ENCODE results near the gene ATP1A1.

ATP1A1 gene

DNA sequence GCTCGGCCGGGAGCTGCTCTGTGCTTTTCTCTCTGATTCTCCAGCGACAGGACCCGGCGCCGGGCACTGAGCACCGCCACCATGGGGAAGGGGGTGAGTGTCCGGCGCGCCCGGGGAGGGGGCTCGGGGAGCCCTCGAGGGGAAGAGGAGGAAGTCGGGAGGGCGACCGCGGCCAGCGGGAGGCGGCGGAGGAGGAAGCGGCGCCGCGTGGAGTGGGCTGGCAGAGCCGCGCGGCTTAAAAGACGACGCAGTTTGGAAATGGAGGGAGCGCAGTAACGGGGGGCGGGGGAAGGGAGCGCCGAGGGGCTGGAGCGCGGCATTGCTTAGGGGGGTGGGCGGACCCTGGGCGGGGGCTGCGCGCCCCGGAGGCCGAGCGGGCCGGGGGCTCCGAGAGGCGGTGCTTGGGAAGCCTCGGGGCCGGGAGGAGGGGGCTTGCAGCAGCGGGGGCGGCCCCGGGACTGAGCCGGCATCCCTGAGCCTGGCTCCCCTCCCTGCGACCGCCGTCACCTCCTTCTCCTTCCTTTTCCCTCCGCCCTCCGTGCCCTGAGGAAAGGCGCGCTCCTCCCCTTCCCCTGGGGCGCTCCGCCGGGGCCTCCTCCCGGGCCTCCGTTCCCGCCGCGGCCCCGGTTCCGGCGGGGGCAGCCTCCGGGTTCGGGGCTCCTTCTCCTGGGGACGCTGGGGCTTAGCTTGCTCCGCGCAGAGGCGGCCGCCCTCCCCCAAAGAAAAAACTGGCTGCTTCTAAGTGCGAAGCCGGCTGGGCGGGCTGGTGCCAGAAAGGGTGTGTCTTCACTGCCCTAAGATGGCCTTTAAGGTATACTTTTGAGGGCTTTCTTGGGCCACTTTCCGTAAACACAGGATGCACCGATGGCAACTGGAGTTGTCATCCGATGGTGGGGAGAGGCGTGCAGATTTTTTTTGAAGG, 648 bp downstream of the ATP1A1 start:
- peak; percentile 44 to 52 for DNase-seq

- DNase-seq, result peak in 1 of 2 donors; percentile 14
Measured at GRCh38 chr1:116374353-116375147, 1.5 kb downstream of the ATP1A1 start.

DNA sequence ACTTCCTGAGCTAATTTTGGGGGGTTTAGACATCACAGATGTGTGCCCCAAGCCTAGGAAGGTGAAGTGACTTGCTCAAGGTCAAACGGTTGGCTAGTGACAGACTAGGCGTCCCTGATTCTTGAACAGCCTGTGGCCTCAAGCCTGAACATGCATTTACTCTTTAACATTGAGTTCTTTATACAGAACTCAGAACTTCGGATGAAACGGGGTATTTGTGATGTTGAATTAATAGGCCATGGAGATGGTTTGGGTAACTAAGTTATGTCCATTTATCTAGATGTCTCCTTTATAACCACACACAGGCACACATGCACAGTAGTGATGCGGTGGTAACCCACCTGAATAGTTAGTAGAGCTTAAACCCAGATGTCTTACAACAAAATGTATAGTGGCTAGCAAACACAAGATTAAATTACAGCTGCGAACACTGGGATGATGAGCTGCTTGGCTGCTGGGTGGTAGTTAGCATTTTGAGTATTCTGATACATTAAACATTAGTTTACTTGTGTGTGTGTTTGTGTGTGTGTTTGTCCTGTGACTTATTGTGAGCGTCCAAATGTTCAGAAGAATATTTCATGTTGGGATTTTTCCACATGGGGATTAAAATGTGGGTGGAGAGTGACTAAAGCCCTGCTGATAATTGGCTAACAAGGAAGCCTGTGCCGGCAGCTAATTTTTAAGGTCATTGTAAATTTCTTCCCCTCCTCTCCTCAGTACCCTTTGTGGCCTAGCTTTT, 2.3 kb downstream of the ATP1A1 start:
- DNase-seq, result no peak

DNA sequence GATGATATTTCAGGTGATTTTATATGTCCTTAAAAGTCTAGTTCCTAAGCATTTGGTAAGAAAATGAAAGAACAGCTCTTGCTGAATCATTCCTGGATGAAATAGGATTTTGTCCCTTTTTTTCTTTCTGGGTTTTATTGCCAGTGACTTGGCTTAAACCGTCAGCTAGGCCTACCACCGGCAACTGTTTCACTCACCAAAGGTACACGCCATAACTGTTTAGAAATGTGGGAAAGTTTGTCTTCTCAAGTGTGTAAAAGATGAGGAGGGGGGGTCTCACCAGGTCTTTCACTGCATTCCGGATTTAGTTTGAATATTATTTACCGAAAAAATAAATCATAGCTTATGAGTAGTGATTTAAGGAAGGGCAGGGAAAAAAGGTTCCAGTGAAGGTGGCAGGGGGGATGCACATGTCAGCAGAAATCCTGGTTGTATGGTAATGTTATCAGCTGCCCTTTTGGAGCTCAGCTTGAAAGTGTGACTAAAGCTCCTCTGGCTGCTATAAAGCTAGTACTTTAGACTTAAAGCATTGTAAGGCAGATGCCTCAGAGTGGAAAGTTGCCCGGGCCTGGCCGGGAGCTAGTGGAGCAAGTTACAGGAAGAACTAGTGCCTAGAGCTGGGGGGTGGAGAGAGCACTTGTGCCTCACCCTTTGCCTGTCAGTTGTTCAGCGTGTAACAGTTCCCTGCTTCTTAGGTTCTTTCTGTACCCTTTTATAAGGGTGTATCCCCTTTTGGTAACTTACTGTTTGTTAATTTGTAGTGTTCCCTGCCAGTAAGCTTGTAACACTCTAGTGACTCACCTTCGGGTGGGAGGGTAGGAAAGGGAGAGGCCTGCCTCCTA, 3.1 kb downstream of the ATP1A1 start:
- peak; percentile 45 to 51 for DNase-seq

DNA sequence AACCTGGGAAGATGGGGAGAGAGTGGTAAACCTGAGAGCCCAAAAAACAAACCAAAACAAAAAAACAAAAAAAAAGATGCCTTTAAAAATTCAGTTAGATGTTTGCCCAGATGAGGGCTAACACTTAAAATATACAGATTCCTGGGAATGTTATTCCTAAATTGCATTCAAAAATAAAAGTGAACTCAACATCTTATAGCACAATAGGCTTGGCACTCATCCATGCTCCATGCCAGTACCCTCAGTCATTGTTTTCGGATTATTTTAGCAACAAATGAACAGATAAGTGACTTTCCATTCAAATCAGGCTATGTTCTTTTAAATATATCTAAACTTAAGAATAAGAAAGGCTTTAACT, 3.7 kb downstream of the ATP1A1 start:
- no peak for DNase-seq

DNA sequence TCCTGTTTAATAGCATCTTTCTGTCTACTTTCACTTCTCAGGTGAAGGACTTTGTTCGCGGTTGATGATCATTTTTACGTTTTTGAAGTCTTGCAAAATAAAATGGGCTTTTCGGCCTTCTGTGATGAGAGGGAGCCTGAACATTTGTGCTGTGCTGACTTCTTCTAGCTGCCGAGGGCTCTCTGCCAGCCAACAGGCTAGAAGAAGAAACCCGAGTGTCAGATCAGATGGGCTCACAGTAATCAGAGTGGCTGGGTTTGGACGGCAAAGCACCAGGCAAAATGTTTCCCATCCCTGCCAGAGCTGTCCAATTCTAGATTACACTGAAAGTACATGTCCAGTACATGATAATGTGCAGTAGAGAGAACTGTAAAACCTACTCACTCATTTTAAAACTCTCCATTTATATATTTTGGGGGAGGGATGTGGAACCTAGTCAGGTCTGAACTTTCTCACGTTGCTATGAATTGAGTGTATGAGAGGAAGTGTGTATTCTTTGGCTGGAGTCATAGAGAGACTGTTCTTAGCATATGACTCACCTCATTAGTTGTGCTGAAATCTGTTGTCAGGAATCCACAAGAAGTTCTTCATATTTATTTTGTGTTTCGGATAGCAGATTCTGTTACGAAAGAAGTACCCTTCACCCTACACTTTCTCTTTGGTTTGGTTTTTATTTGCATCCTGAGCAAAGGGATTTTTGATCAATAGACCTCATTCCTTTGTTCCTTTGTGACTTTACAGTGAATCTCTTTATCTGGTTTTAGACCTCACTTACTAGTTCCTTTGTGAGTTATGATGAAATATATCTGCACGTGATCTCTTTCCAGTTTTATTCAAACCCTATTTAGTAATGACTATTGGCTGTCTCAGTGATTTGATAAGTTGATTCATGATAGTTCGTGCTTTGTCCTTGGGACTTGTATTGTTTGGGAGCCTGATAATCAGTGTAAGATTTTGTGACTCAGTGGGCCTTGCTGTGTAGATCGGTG, 4.8 kb downstream of the ATP1A1 start:
- peak in 1 of 2 donors; percentile 26 for DNase-seq

DNA sequence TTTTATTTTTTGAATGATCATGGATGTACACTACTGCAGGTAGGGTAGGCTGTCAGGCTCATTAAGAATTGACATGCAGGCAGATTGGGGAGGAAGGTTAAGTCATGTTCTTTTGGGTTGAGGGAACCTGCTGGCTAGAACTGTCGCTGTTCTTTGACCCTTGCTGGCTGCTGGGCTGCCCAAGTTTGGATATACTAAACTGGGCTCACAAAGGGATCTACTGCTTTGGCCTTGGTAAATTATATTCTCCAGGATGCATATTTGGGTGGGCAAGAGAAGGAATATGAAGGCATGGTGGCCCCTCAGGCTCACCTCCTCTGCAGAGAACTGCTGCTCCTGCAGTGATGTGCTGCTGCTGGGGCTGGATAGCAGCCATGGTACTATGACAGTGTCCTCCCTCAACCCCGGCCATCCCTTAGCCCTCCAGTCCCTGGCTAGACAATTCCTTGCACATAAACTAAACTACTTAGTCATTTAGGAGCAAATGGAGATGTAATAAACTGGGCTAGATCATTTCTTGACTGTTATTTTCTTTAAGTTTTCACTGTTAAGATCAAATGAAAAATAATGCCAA, 6.1 kb downstream of the ATP1A1 start:
- no peak for DNase-seq

GRCh38 chr1:116379674-116380498, 6.8 kb downstream of the ATP1A1 start:
- DNase-seq, result no peak

DNA sequence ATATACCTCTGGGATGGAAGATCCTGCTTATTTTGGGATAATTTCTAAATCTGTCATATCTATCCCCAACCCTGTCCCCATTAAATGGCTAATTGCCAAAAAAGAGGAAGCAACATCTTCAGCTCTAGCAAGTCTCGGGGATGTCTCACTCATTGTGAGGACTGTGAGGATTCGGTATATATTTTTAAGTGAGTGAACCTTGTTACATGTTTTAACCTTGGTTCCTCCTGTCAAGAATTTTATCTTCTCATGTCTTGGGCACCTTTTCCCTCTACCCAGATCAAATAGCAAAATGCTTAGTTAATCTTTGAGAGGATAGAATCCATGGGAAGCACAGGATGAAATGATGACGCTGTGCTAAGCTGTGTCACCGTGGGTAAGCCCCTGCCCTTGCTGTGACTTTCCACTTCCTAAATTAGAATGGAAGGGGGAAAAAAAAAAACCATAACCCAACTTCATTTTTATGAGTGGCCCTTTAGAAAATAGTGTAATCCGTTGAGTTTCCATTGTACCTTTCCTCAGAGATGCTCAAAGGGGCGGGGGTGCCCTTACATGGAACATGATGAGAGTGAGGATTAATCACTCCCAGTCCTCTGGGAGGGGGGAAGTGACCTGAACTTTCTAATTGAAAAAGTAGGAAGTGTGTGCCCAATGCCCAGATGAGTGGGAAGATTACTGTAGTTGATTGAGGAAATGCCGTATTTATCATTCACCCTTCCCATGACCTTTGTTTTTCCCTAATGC, 7.6 kb downstream of the ATP1A1 start:
- DNase-seq, result no peak

- DNase-seq, result no peak
Measured at GRCh38 chr1:116382321-116382720, 9.3 kb downstream of the ATP1A1 start.

DNA sequence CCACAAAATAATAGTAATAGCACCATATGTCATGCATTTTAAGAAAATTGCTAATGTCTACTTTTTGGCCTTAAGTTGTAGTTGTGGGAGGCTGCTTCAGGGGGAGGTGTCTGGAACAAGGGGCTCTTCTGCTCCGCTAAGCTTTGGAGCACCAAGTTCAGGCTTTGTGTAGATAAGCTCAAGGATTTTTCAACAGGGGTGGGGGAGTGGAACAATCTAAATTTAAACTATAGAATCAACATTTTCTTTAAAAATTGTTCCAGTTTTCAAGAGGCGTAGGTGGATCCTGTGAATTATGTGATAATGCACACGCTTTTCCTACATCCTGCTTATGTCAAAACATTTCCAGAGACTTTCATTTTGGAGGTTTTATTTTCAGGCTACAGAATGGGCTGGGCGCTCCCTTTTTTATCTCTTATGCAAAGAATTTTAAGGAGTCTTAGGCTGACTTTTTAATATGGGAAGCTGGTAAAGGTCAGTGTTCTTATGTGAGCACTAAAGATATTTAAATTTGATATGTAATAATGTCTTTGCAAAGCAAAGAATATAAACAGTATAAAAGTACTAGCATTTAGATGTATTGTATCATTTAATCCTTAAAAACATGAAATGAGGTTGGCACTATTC, 9.9 kb downstream of the ATP1A1 start:
- DNase-seq, result no peak

DNA sequence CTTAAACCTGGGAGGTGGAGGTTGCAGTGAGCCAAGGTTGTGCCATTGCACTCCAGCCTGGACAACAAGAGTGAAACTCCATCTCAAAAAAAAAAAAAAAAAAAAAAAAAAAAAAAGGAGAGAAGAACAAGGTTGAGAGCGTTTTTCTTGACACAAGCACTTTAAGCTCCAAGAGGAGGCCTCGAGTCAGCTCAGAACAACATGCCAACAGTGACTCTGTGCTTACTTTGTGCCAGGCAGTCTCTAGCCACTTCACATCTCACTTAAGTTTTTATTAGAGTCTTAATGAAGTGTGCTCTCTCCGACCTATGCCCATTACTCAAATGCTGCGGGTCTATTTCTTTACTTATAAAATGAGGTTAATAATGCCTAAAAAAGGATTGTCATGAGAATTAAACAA, 13.0 kb downstream of the ATP1A1 start:
- no peak for DNase-seq

DNA sequence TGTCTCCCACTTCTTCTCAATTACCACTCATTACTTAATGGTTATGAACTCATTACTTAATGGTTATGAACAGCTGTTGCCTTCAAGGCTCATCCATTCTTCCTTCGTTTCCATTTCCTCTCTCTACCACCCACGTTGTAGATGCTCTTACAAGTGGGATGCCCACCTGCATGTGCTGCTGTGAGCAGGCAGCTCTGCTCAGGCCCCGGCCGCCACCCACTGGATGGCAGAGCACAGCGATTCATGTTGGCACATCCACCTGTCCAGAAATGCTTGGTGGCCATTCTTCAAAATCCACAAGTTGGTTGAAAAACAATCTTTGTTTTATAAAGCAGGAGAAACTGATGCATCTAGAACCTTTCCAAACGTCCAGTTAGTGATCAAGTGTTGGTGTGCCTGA, 14.5 kb downstream of the ATP1A1 start:
- no peak for DNase-seq

DNA sequence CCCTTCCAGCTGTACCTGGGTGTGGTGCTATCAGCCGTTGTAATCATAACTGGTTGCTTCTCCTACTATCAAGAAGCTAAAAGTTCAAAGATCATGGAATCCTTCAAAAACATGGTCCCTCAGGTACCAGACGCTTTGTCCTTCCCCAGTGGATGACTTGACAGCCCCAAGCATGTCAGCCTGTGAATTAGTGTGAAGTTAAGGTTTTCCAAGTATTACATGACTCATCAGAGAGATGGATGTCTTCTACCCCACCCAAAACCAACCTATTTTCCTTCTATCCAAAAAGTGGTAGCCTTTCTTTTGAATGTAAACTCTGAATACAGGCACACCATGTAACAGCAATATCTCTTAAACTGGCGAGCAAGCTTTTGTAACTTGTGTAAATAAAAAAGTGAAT, 15.1 kb downstream of the ATP1A1 start:
- DNase-seq, result no peak

DNA sequence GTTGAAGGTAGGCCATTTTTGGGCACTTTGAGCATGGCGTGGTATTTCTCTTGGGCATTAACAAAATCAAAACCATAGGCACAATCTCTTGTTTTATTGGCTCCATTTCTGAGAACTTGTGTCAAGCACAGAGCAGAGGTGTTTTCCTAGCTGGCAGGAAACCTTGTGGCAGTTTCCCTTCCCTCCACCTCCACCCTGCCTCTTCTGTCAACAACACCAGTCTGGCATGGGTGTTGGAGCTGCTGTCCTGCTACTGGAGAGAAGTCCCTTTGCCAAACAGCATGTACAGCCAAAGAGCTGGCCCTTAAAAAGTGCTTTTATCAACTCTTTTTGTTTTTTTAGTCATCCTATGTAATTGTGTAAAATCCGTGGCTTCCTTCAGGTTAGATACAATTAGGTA, 16.0 kb downstream of the ATP1A1 start:
- no peak for DNase-seq

DNA sequence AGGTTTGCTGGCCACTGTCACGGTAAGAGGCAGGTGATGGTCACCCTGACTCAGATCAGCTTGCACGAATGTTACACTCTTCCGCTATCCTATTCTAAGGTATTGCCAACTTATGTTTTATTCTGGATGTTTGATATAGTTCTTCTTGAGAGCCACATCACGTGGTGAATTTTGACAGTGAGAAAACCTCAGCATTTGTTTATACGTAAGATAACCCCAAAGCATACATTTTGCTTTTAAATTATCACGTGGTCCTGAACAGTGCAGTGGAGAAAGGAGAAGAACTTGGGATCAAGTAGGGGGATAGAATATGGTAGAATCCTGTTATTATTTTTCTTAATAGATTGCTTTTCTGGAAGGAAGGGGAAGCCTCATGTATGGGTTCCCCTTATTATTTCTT, 16.6 kb downstream of the ATP1A1 start:
- DNase-seq, result no peak

DNA sequence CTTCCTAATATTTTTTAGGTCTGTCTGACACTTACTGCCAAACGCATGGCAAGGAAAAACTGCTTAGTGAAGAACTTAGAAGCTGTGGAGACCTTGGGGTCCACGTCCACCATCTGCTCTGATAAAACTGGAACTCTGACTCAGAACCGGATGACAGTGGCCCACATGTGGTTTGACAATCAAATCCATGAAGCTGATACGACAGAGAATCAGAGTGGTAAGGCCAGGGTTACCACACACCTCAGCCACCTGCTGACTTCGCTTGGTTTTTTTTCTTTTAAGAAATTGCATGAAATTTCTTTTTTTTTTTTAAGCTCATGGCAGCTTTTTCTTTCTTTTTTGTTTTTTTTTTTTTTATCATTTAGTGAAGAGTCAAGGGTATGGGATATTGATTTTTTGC, 17.2 kb downstream of the ATP1A1 start:
- DNase-seq, result peak; percentile 31 to 32

- no peak for DNase-seq
Measured at GRCh38 chr1:116391185-116391584, 18.1 kb downstream of the ATP1A1 start.
